ENCODE data around the gene UBE2J2. TPM values are rescaled to one million over a fixed set of nuclear protein-coding genes. Genes with fewer than 3 reads are reported as not detected.

Gene UBE2J2
- total and polyA plus RNA-seq, 2 of the 13 experiments (the other 11 are each of a cell fraction or from before 2014, with no cell fraction given): 25.4 to 29.4 TPM

- TF ChIP-seq, protein P1, sequence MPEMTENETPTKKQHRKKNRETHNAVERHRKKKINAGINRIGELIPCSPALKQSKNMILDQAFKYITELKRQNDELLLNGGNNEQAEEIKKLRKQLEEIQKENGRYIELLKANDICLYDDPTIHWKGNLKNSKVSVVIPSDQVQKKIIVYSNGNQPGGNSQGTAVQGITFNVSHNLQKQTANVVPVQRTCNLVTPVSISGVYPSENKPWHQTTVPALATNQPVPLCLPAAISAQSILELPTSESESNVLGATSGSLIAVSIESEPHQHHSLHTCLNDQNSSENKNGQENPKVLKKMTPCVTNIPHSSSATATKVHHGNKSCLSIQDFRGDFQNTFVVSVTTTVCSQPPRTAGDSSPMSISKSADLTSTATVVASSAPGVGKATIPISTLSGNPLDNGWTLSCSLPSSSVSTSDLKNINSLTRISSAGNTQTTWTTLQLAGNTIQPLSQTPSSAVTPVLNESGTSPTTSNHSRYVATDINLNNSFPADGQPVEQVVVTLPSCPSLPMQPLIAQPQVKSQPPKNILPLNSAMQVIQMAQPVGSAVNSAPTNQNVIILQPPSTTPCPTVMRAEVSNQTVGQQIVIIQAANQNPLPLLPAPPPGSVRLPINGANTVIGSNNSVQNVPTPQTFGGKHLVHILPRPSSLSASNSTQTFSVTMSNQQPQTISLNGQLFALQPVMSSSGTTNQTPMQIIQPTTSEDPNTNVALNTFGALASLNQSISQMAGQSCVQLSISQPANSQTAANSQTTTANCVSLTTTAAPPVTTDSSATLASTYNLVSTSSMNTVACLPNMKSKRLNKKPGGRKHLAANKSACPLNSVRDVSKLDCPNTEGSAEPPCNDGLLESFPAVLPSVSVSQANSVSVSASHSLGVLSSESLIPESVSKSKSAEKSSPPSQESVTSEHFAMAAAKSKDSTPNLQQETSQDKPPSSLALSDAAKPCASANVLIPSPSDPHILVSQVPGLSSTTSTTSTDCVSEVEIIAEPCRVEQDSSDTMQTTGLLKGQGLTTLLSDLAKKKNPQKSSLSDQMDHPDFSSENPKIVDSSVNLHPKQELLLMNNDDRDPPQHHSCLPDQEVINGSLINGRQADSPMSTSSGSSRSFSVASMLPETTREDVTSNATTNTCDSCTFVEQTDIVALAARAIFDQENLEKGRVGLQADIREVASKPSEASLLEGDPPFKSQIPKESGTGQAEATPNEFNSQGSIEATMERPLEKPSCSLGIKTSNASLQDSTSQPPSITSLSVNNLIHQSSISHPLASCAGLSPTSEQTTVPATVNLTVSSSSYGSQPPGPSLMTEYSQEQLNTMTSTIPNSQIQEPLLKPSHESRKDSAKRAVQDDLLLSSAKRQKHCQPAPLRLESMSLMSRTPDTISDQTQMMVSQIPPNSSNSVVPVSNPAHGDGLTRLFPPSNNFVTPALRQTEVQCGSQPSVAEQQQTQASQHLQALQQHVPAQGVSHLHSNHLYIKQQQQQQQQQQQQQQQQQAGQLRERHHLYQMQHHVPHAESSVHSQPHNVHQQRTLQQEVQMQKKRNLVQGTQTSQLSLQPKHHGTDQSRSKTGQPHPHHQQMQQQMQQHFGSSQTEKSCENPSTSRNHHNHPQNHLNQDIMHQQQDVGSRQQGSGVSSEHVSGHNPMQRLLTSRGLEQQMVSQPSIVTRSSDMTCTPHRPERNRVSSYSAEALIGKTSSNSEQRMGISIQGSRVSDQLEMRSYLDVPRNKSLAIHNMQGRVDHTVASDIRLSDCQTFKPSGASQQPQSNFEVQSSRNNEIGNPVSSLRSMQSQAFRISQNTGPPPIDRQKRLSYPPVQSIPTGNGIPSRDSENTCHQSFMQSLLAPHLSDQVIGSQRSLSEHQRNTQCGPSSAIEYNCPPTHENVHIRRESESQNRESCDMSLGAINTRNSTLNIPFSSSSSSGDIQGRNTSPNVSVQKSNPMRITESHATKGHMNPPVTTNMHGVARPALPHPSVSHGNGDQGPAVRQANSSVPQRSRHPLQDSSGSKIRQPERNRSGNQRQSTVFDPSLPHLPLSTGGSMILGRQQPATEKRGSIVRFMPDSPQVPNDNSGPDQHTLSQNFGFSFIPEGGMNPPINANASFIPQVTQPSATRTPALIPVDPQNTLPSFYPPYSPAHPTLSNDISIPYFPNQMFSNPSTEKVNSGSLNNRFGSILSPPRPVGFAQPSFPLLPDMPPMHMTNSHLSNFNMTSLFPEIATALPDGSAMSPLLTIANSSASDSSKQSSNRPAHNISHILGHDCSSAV (CRISPR knock-in tag; IDR thresholded peaks at IDR 0.05; ENCODE audit: borderline replicate concordance): no peak
- TF ChIP-seq ZNF652 (CRISPR knock-in tag; IDR thresholded peaks at IDR 0.05; ENCODE audit: borderline replicate concordance, low read depth) (no peak), PAX8 (CRISPR knock-in tag; IDR thresholded peaks at IDR 0.05; ENCODE audit: borderline replicate concordance) (no peak), NR1H2 (CRISPR knock-in tag; IDR thresholded peaks at IDR 0.05; ENCODE audit: borderline replicate concordance, low read depth) (no peak), JARID2 (CRISPR knock-in tag; IDR thresholded peaks at IDR 0.05; ENCODE audit: insufficient replicate concordance) (no peak), ZC3H4 (CRISPR knock-in tag; IDR thresholded peaks at IDR 0.05; ENCODE audit: borderline replicate concordance) (no peak), HOXA3 (CRISPR knock-in tag; IDR thresholded peaks at IDR 0.05) (peak; percentile 11; the same call in 1 of the 2 replicates), ZFP90 (CRISPR knock-in tag; IDR thresholded peaks at IDR 0.05; ENCODE audit: borderline replicate concordance) (no peak), TBX3 (IDR thresholded peaks at IDR 0.05; ENCODE audit: borderline replicate concordance) (no peak), ZNF496 (CRISPR knock-in tag; IDR thresholded peaks at IDR 0.05; ENCODE audit: insufficient replicate concordance) (no peak), ZNF501 (CRISPR knock-in tag; IDR thresholded peaks at IDR 0.05) (no peak), ZNF451 (CRISPR knock-in tag; IDR thresholded peaks at IDR 0.05) (no peak; the same call in 1 of the 2 replicates), ZZZ3 (CRISPR knock-in tag; IDR thresholded peaks at IDR 0.05; ENCODE audit: borderline replicate concordance) (no peak), NCOA5 (CRISPR knock-in tag; IDR thresholded peaks at IDR 0.05) (no peak), ISX (CRISPR knock-in tag; conservative IDR thresholded peaks at IDR 0.05) (no peak), ZNF136 (CRISPR knock-in tag; IDR thresholded peaks at IDR 0.05; ENCODE audit: low read depth) (no peak), KDM6A (CRISPR knock-in tag; IDR thresholded peaks at IDR 0.05; ENCODE audit: low read depth) (no peak), PAWR (CRISPR knock-in tag; IDR thresholded peaks at IDR 0.05; ENCODE audit: borderline replicate concordance) (no peak), HDAC6 (IDR thresholded peaks at IDR 0.05; ENCODE audit: low read depth, low read length) (no peak), ZFP41 (CRISPR knock-in tag; IDR thresholded peaks at IDR 0.05; ENCODE audit: borderline replicate concordance) (0 out of 2 replicates have a peak, but pooled peaks have one; percentile 4), PCBP1 (IDR thresholded peaks at IDR 0.05; ENCODE audit: borderline replicate concordance, low read depth, low read length) (no peak)
- TF ChIP-seq, protein P2, sequence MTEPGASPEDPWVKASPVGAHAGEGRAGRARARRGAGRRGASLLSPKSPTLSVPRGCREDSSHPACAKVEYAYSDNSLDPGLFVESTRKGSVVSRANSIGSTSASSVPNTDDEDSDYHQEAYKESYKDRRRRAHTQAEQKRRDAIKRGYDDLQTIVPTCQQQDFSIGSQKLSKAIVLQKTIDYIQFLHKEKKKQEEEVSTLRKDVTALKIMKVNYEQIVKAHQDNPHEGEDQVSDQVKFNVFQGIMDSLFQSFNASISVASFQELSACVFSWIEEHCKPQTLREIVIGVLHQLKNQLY (CRISPR knock-in tag; IDR thresholded peaks at IDR 0.05): no peak
Measured at GRCh38 chr1:1305300-1306069, 31.8 kb upstream of the UBE2J2 start (continued).

Data from HepG2 (cell line).